ENCODE measurements around the gene NRAP. TPM values are rescaled to one million over a fixed set of nuclear protein-coding genes. Genes with fewer than 3 reads are reported as not detected.

The NRAP gene
- total and polyA plus RNA-seq, 2 experiments from 2014 or later = 0.04 TPM; not detected in 1

GRCh38 chr10:113647812-113648211 is 16.0 kb downstream of the NRAP start:
- Histone ChIP-seq H4K20me1 (ENCODE audit: insufficient read depth, poor library complexity, severe bottlenecking) (no peaks in the 10 kb centered on the region), H3K4me2 (no peak overlapping the region), H3K4me1 (ENCODE audit: insufficient read depth) (no peaks in the 10 kb centered on the region), H3K27me3 (no peaks in the 10 kb centered on the region), H3K4me3 (no peak overlapping the region), H3K79me2 (no peaks in the 10 kb centered on the region), H3K9me2 (replicated peaks; ENCODE audit: insufficient read depth) (no peaks in the 10 kb centered on the region), H3K9me3 (ENCODE audit: low read depth) (no peaks in the 10 kb centered on the region), H2AFZ (no peak overlapping the region), H3K36me3 (replicated peaks; ENCODE audit: insufficient read depth, low read depth) (no peaks in the 10 kb centered on the region), H3K27ac (no peak overlapping the region)
- 73% methylated on average over 3 of the region's 3 CpGs for WGBS (ENCODE audit: low lambda C conversion rate, missing lambda C conversion rate)
- no peak for DNase-seq (ENCODE audit: low spot score)
- TF ChIP-seq EZH2 (IDR thresholded peaks at IDR 0.05; ENCODE audit: borderline replicate concordance) (no peak), EZH2phosphoT487 (IDR thresholded peaks at IDR 0.05; ENCODE audit: low read depth, severe bottlenecking, unreplicated experiment) (no peak), CTCF (IDR thresholded peaks at IDR 0.05; ENCODE audit: poor library complexity) (no peak)

GRCh38 chr10:113646336-113647201 is 17.3 kb downstream of the NRAP start:
- Histone ChIP-seq H3K27me3 (no peaks in the 10 kb centered on the region), H3K36me3 (replicated peaks; ENCODE audit: insufficient read depth, low read depth) (no peaks in the 10 kb centered on the region), H3K4me2 (no peak overlapping the region), H3K4me3 (no peak overlapping the region), H4K20me1 (ENCODE audit: insufficient read depth, poor library complexity, severe bottlenecking) (no peaks in the 10 kb centered on the region), H2AFZ (no peak overlapping the region), H3K79me2 (no peaks in the 10 kb centered on the region), H3K4me1 (ENCODE audit: insufficient read depth) (no peaks in the 10 kb centered on the region), H3K27ac (no peak overlapping the region), H3K9me3 (ENCODE audit: low read depth) (no peaks in the 10 kb centered on the region), H3K9me2 (replicated peaks; ENCODE audit: insufficient read depth) (no peaks in the 10 kb centered on the region)
- no peak for TF ChIP-seq CTCF (IDR thresholded peaks at IDR 0.05; ENCODE audit: poor library complexity)
- no peak for TF ChIP-seq EZH2phosphoT487 (IDR thresholded peaks at IDR 0.05; ENCODE audit: low read depth, severe bottlenecking, unreplicated experiment)
- TF ChIP-seq EZH2 (IDR thresholded peaks at IDR 0.05; ENCODE audit: borderline replicate concordance) = no peak
- DNase-seq (ENCODE audit: low spot score) = no peak
- WGBS (ENCODE audit: low lambda C conversion rate, missing lambda C conversion rate) = 95% methylated on average over 10 of the region's 10 CpGs

GRCh38 chr10:113644185-113645120 is 19.4 kb downstream of the NRAP start:
- no peaks in the 10 kb centered on the region for H3K9me2 ChIP-seq (replicated peaks; ENCODE audit: insufficient read depth)
- no peak overlapping the region for H3K27ac ChIP-seq
- 28% methylated on average over 7 of the region's 7 CpGs for WGBS (ENCODE audit: low lambda C conversion rate, missing lambda C conversion rate)
- DNase-seq (ENCODE audit: low spot score) = peak; percentile 16
- H3K4me2 ChIP-seq = peak overlapping the region; percentile 28
- H3K27me3 ChIP-seq = no peaks in the 10 kb centered on the region
- H4K20me1 ChIP-seq (ENCODE audit: insufficient read depth, poor library complexity, severe bottlenecking) = no peaks in the 10 kb centered on the region
- no peaks in the 10 kb centered on the region for H3K4me1 ChIP-seq (ENCODE audit: insufficient read depth)
- no peak overlapping the region for H3K4me3 ChIP-seq
- H2AFZ ChIP-seq = no peak overlapping the region
- TF ChIP-seq EZH2phosphoT487 (IDR thresholded peaks at IDR 0.05; ENCODE audit: low read depth, severe bottlenecking, unreplicated experiment) (no peak), CTCF (IDR thresholded peaks at IDR 0.05; ENCODE audit: poor library complexity) (no peak), EZH2 (IDR thresholded peaks at IDR 0.05; ENCODE audit: borderline replicate concordance) (no peak)
- no peaks in the 10 kb centered on the region for H3K9me3 ChIP-seq (ENCODE audit: low read depth)
- no peaks in the 10 kb centered on the region for H3K36me3 ChIP-seq (replicated peaks; ENCODE audit: insufficient read depth, low read depth)
- H3K79me2 ChIP-seq = no peaks in the 10 kb centered on the region

Measured in hepatocyte (in vitro differentiated cells).